Motor neuron (in vitro differentiated cells): ENCODE results near the gene SLC2A13. TPM values are rescaled to one million over a fixed set of nuclear protein-coding genes. Genes with fewer than 3 reads are reported as not detected.

ENCODE experiments used
- ATAC-seq, 8 experiments: fragments of 200-7000 bp; cut with Tn5 transposase; replicated peaks in 6 of 8; 2 replicates each; pipeline ENCODE4 v1.8.0; 2021; ENCODE audit warnings: mild to moderate bottlenecking in 8 of 8, moderate library complexity in 8 of 8
- H3K27ac ChIP-seq, 2 donors: fragments of 250-450 bp; sonication (Bioruptor Pico); 2 replicates each; pipeline ENCODE4 v1.9.0; 2021; ENCODE audit warnings: antibody characterized with exemption in 2 of 2, mild to moderate bottlenecking in 2 of 2, moderate library complexity in 1 of 2
- H3K4me1 ChIP-seq, 2 donors: fragments of 250-450 bp; sonication (Bioruptor Pico); replicated peaks in 1 of 2; 2 replicates each; pipeline ENCODE4 v1.6.1; 2021; ENCODE audit warnings: antibody characterized with exemption in 2 of 2, mild to moderate bottlenecking in 2 of 2, moderate library complexity in 1 of 2
- H3K4me3 ChIP-seq, 5 donors: fragments of 250-450 bp; sonication (Bioruptor Pico); 2 replicates each; pipeline ENCODE4 v1.9.0; 2021; ENCODE audit warnings: antibody characterized with exemption in 5 of 5, mild to moderate bottlenecking in 5 of 5, moderate library complexity in 4 of 5
- WGBS, 10 experiments: fragments of 450-650 bp; shearing (Covaris generic); methylation state at CpG; one replicate each; pipeline ENCODE4 v1.0.0; 2022; 5-methylcytosine and 5-hydroxymethylcytosine counted together
- in situ Hi-C, 9 experiments: fragments of 400-800 bp; cut with MboI; loops; one replicate each; pipeline ENCODE4 v1.15.0; 2021; ENCODE audit warnings: low sequenced_read_pairs in 9 of 9, low pct_unique_long_range_greater_than_20kb in 2 of 9; ENCODE audit not compliant: unreplicated experiment in 9 of 9
- total RNA-seq, 8 experiments: library from RNA; unstranded; fragments of 300-600 nt; gene quantifications; 2 replicates each; pipeline versions ENCODE4 v1.2.3 to v1.2.4, GENCODE V29; 2022

The SLC2A13 gene
- total RNA-seq, 8 experiments from 2014 or later, result 4.0 to 26.7 (median 7.4) TPM

- Histone ChIP-seq H3K4me1 (no peaks in the 10 kb centered on the region), H3K27ac (no peak overlapping the region), H3K4me3 (no peak overlapping the region)
- no peak for ATAC-seq
- WGBS, 10 experiments, result 28 to 100% (median 91%) methylated on average over 1 of the region's 1 CpG
- in situ Hi-C loops, result loop anchor here in 5 of 9 experiments (25.0 kb wide), 2 partner anchors 111 to 361 kb away; no protein-coding TSS in a partner anchor
Observed at GRCh38 chr12:40123496-40123895, 17.6 kb upstream of the SLC2A13 start.

- ATAC-seq, result no peak
- WGBS, 10 experiments, result 60 to 100% (median 84%) methylated on average over 1 of the region's 1 CpG; no CpG with 5 or more reads in 4 of the 10 experiments
- Histone ChIP-seq H3K4me3 (no peak overlapping the region), H3K4me1 (no peaks in the 10 kb centered on the region), H3K27ac (no peak overlapping the region)
- in situ Hi-C loops, result loop anchor here in 5 of 9 experiments (25.0 kb wide), 2 partner anchors 111 to 361 kb away; no protein-coding TSS in a partner anchor
Observed at GRCh38 chr12:40122842-40123241, 17.0 kb upstream of the SLC2A13 start.

- WGBS, 10 experiments, result 0 to 87% (median 68%) methylated on average over 1 to 3 of the region's 3 CpGs
Observed at GRCh38 chr12:40117818-40118217, 11.9 kb upstream of the SLC2A13 start.

GRCh38 chr12:40110586-40110985, 4.7 kb upstream of the SLC2A13 start:
- no peak for ATAC-seq
- 0 to 100% (median 80%) methylated on average over 1 of the region's 1 CpG; no CpG with 5 or more reads in 4 of the 10 experiments for WGBS, 10 experiments
- Histone ChIP-seq H3K4me3 (no peak overlapping the region), H3K4me1 (no peaks in the 10 kb centered on the region), H3K27ac (no peak overlapping the region)
- in situ Hi-C loops, result loop anchor here in 5 of 9 experiments (10.0 to 25.0 kb wide), 3 partner anchors 98 to 348 kb away; no protein-coding TSS in a partner anchor

More at GRCh38 chr12:40117818-40118217, 11.9 kb upstream of the SLC2A13 start:
- no peak overlapping the region for H3K27ac ChIP-seq
- H3K4me3 ChIP-seq, result no peak overlapping the region
- no peaks in the 10 kb centered on the region for H3K4me1 ChIP-seq
- in situ Hi-C loops, result loop anchor here in 5 of 9 experiments (10.0 to 25.0 kb wide), 3 partner anchors 106 to 356 kb away; no protein-coding TSS in a partner anchor
- no peak for ATAC-seq

GRCh38 chr12:40107803-40108620, 2.1 kb upstream of the SLC2A13 start:
- 45 to 100% (median 89%) methylated on average over 1 to 19 of the region's 29 CpGs for WGBS, 10 experiments
- H3K4me3 ChIP-seq, result no peak overlapping the region
- in situ Hi-C loops, result loop anchor here in 6 of 9 experiments (10.0 to 25.0 kb wide), 4 partner anchors 93 to 346 kb away; no protein-coding TSS in a partner anchor

GRCh38 chr12:40107098-40107802, 1.4 kb upstream of the SLC2A13 start:
- WGBS, 10 experiments, result 0 to 69% (median 45%) methylated on average over 1 to 17 of the region's 19 CpGs
- H3K27ac ChIP-seq, result no peak overlapping the region
- in situ Hi-C loops, result loop anchor here in 6 of 9 experiments (10.0 to 25.0 kb wide), 4 partner anchors 92 to 345 kb away; no protein-coding TSS in a partner anchor
- H3K4me1 ChIP-seq, result peaks cover 7 to 19% of the 10 kb centered on the region in 2 donors
- peak in 6 of 8 experiments; percentile 7 to 21 (median 8) for ATAC-seq
- H3K4me3 ChIP-seq, result no peak overlapping the region

More at GRCh38 chr12:40107803-40108620, 2.1 kb upstream of the SLC2A13 start:
- H3K4me1 ChIP-seq, result peaks cover 5 to 16% of the 10 kb centered on the region in 2 donors
- no peak overlapping the region for H3K27ac ChIP-seq
- no peak for ATAC-seq

- Histone ChIP-seq H3K27ac (no peak overlapping the region), H3K4me1 (peaks cover 7 to 19% of the 10 kb centered on the region in 2 donors), H3K4me3 (no peak overlapping the region)
- ATAC-seq, result no peak
- WGBS, 10 experiments, result 61 to 100% (median 93%) methylated on average over 2 to 6 of the region's 6 CpGs; no CpG with 5 or more reads in 1 of the 10 experiments
- in situ Hi-C loops, result loop anchor here in 6 of 9 experiments (10.0 to 25.0 kb wide), 4 partner anchors 92 to 344 kb away; no protein-coding TSS in a partner anchor
Observed at GRCh38 chr12:40106655-40107054, 774 bp upstream of the SLC2A13 start.

GRCh38 chr12:40106202-40106533, 287 bp upstream of the SLC2A13 start:
- in situ Hi-C loops, result loop anchor here in 6 of 9 experiments (10.0 to 25.0 kb wide), 4 partner anchors 91 to 344 kb away; no protein-coding TSS in a partner anchor
- Histone ChIP-seq H3K4me3 (peak overlapping the region; percentile 62 to 92 (median 84)), H3K4me1 (peaks cover 7 to 19% of the 10 kb centered on the region in 2 donors), H3K27ac (no peak overlapping the region)
- ATAC-seq, result peak in 1 of 8 experiments; percentile 4
- WGBS, 10 experiments, result 63% methylated on average over 1 of the region's 9 CpGs; no CpG with 5 or more reads in 9 of the 10 experiments

- peaks cover 7 to 19% of the 10 kb centered on the region in 2 donors for H3K4me1 ChIP-seq
- in situ Hi-C loops, result loop anchor here in 6 of 9 experiments (10.0 to 25.0 kb wide), 4 partner anchors 90 to 343 kb away; no protein-coding TSS in a partner anchor
- peak overlapping the region; percentile 62 to 92 (median 84) for H3K4me3 ChIP-seq
- peak overlapping the region; percentile 9 to 40 for H3K27ac ChIP-seq
- WGBS, 10 experiments, result 0% methylated on average over 5 to 10 of the region's 26 CpGs; no CpG with 5 or more reads in 8 of the 10 experiments
- ATAC-seq, result peak in 3 of 8 experiments; percentile 56 to 66 (median 64)
Observed at GRCh38 chr12:40105265-40105514, 691 bp downstream of the SLC2A13 start.

- in situ Hi-C loops, result loop anchor here in 6 of 9 experiments (10.0 to 25.0 kb wide), 4 partner anchors 90 to 342 kb away; no protein-coding TSS in a partner anchor
- ATAC-seq, result no peak
- Histone ChIP-seq H3K27ac (peak overlapping the region; percentile 9 to 40), H3K4me1 (peaks cover 11 to 19% of the 10 kb centered on the region in 2 donors), H3K4me3 (peak overlapping the region; percentile 62 to 92 (median 84))
- WGBS, 10 experiments, result 18 to 65% (median 48%) methylated on average over 3 to 11 of the region's 20 CpGs; no CpG with 5 or more reads in 1 of the 10 experiments
Observed at GRCh38 chr12:40104461-40105264, 1.2 kb downstream of the SLC2A13 start.

- no peak overlapping the region for H3K27ac ChIP-seq
- peak overlapping the region in 1 of 5 donors; percentile 1 for H3K4me3 ChIP-seq
- no peak for ATAC-seq
- 17 to 100% (median 74%) methylated on average over 1 to 3 of the region's 3 CpGs; no CpG with 5 or more reads in 2 of the 10 experiments for WGBS, 10 experiments
- in situ Hi-C loops, result loop anchor here in 6 of 9 experiments (10.0 to 25.0 kb wide), 4 partner anchors 88 to 341 kb away; no protein-coding TSS in a partner anchor
- peaks cover 13 to 19% of the 10 kb centered on the region in 2 donors for H3K4me1 ChIP-seq
Observed at GRCh38 chr12:40103043-40103442, 2.8 kb downstream of the SLC2A13 start.

GRCh38 chr12:40101747-40102146, 4.1 kb downstream of the SLC2A13 start:
- Histone ChIP-seq H3K4me1 (peaks cover 13 to 19% of the 10 kb centered on the region in 2 donors), H3K4me3 (no peak overlapping the region), H3K27ac (no peak overlapping the region)
- in situ Hi-C loops, result loop anchor here in 6 of 9 experiments (10.0 to 25.0 kb wide), 4 partner anchors 87 to 339 kb away; no protein-coding TSS in a partner anchor
- ATAC-seq, result no peak
- WGBS, 10 experiments, result 83 to 100% (median 100%) methylated on average over 1 of the region's 1 CpG; no CpG with 5 or more reads in 2 of the 10 experiments
